ENCODE data around the gene LRMDA. TPM values are rescaled to one million over a fixed set of nuclear protein-coding genes. Genes with fewer than 3 reads are reported as not detected.

LRMDA gene
- total and polyA plus RNA-seq, 12 donors = 30.7 to 132 (median 78.1) TPM

GRCh38 chr10:75801661-75802060 lies 370.2 kb downstream of the LRMDA start:
- Histone ChIP-seq H3K4me1 (replicated peaks in 1 of 2) (no peaks in the 10 kb centered on the region), H3K27me3 (no peaks in the 10 kb centered on the region), H3K27ac (no peak overlapping the region), H3K4me3 (no peak overlapping the region), H3K9me3 (replicated peaks in 1 of 3) (no peaks in the 10 kb centered on the region), H3K36me3 (replicated peaks in 1 of 2) (no peaks in the 10 kb centered on the region)
- TF ChIP-seq CTCF (IDR thresholded peaks at IDR 0.05) (no peak), POLR2A (IDR thresholded peaks at IDR 0.05) (no peak)
- 86 to 92% (median 90%) methylated on average over 3 of the region's 3 CpGs for WGBS, 4 donors
- intact Hi-C loops (cut with DNase I) = no loop called here
- no peak for DNase-seq

GRCh38 chr10:75803121-75803520 lies 371.7 kb downstream of the LRMDA start:
- Histone ChIP-seq H3K36me3 (replicated peaks in 1 of 2) (no peaks in the 10 kb centered on the region), H3K27me3 (no peaks in the 10 kb centered on the region), H3K4me1 (replicated peaks in 1 of 2) (no peaks in the 10 kb centered on the region), H3K27ac (no peak overlapping the region), H3K9me3 (replicated peaks in 1 of 3) (no peaks in the 10 kb centered on the region), H3K4me3 (no peak overlapping the region)
- intact Hi-C loops (cut with DNase I) = no loop called here
- no peak for TF ChIP-seq POLR2A (IDR thresholded peaks at IDR 0.05)
- TF ChIP-seq CTCF (IDR thresholded peaks at IDR 0.05) = no peak
- WGBS, 4 donors = 94 to 98% (median 95%) methylated on average over 3 of the region's 3 CpGs
- DNase-seq = no peak

GRCh38 chr10:75803816-75804552 lies 372.6 kb downstream of the LRMDA start:
- 91 to 97% (median 94%) methylated on average over 14 of the region's 14 CpGs for WGBS, 4 donors
- Histone ChIP-seq H3K4me3 (no peak overlapping the region), H3K4me1 (replicated peaks in 1 of 2) (no peaks in the 10 kb centered on the region), H3K27me3 (no peaks in the 10 kb centered on the region), H3K36me3 (replicated peaks in 1 of 2) (no peaks in the 10 kb centered on the region), H3K9me3 (replicated peaks in 1 of 3) (no peaks in the 10 kb centered on the region), H3K27ac (no peak overlapping the region)
- no peak for DNase-seq
- no peak for TF ChIP-seq CTCF (IDR thresholded peaks at IDR 0.05)
- no peak for TF ChIP-seq POLR2A (IDR thresholded peaks at IDR 0.05)
- intact Hi-C loops (cut with DNase I) = no loop called here

GRCh38 chr10:75806186-75806585 lies 374.8 kb downstream of the LRMDA start:
- 90 to 99% (median 99%) methylated on average over 3 of the region's 3 CpGs for WGBS, 4 donors
- no peaks in the 10 kb centered on the region for H3K4me1 ChIP-seq (replicated peaks in 1 of 2)
- no peaks in the 10 kb centered on the region for H3K27me3 ChIP-seq
- H3K36me3 ChIP-seq (replicated peaks in 1 of 2) = no peaks in the 10 kb centered on the region
- no peak overlapping the region for H3K27ac ChIP-seq
- H3K9me3 ChIP-seq (replicated peaks in 1 of 3) = no peaks in the 10 kb centered on the region
- H3K4me3 ChIP-seq = no peak overlapping the region
- TF ChIP-seq POLR2A (IDR thresholded peaks at IDR 0.05) (no peak), CTCF (IDR thresholded peaks at IDR 0.05) (no peak)
- intact Hi-C loops (cut with DNase I) = no loop called here
- no peak for DNase-seq

Measured in adrenal gland (tissue), 12 donors.